Kidney (tissue), 14 donors: Measurements from ENCODE around the gene ZBP1. TPM values are rescaled to one million over a fixed set of nuclear protein-coding genes. Genes with fewer than 3 reads are reported as not detected.

Experiments
- DNase-seq, 5 donors: peaks; one replicate each; pipeline ENCODE4 v3.0.0-alpha.2; 2013 to 2020
- FAIRE-seq: peaks from 2 replicates; lab custom pipeline; 2012; peaks lifted over from hg19 to GRCh38; lab: Jason Lieb, UNC
- H3K27ac ChIP-seq, 2 donors: one replicate each; pipeline ENCODE4 v1.7.0; 2013; ENCODE audit warnings: low read depth in 2 of 2, low read length in 2 of 2, inconsistent platforms in 1 of 2
- H3K27me3 ChIP-seq: one replicate; pipeline ENCODE4 v1.7.1; 2013; ENCODE audit warnings: low read length, inconsistent platforms; ENCODE audit not compliant: control insufficient read depth, insufficient read depth
- H3K36me3 ChIP-seq, 3 donors: one replicate each; pipeline versions ENCODE4 v1.7.0 to v1.7.1; 2013; ENCODE audit warnings: low read length in 3 of 3, control low read depth in 1 of 3, inconsistent platforms in 1 of 3; ENCODE audit not compliant: insufficient read depth in 3 of 3, control insufficient read depth in 2 of 3
- H3K4me1 ChIP-seq, 3 donors: one replicate each; pipeline versions ENCODE4 v1.7.0 to v1.7.1; 2013; ENCODE audit warnings: low read length in 3 of 3, inconsistent platforms in 1 of 3, low read depth in 1 of 3; ENCODE audit not compliant: control insufficient read depth in 2 of 3, insufficient read depth in 2 of 3
- H3K4me3 ChIP-seq, 3 donors: one replicate each; pipeline versions ENCODE4 v1.7.0 to v1.8.1; 2013; ENCODE audit warnings: low read length in 3 of 3, control low read depth in 1 of 3, inconsistent platforms in 1 of 3
- H3K9ac ChIP-seq, 3 donors: one replicate each; pipeline versions ENCODE4 v1.7.0 to v1.7.1; 2013; ENCODE audit warnings: low read length in 3 of 3, control low read depth in 1 of 3, inconsistent platforms in 1 of 3
- H3K9me3 ChIP-seq, 3 donors: one replicate each; pipeline versions ENCODE4 v1.7.0 to v1.7.1; 2013; ENCODE audit warnings: low read length in 3 of 3, control low read depth in 1 of 3, inconsistent platforms in 1 of 3; ENCODE audit not compliant: control insufficient read depth in 2 of 3, insufficient read depth in 1 of 3
- CTCF ChIP-seq: IDR thresholded peaks from 3 replicates; pipeline ENCODE4 v1.5.1; 2012; ENCODE audit warnings: mild to moderate bottlenecking, moderate library complexity, borderline replicate concordance; ENCODE audit not compliant: insufficient read depth; ENCODE audit errors: extremely low read depth
- intact Hi-C: fragments of 100-400 bp; cut with DNase I; formaldehyde crosslinking; loops from one replicate; pipeline ENCODE4 v1.11.1; 2022
- polyA plus RNA-seq: library from polyadenylated mRNA; stranded (reverse); fragments of 350-450 nt; fragmentation: Illumina TruSeq; extraction: RNeasy Lipid Tissue Mini Kit (QIAGEN cat#74804); gene quantifications from one replicate; pipeline ENCODE4 v1.2.3, GENCODE V29; 2014; ENCODE audit warnings: low read depth, low replicate concordance; ENCODE audit not compliant: insufficient read depth
- total RNA-seq: library from RNA; stranded (reverse); fragmentation: NEBNext Ultra II Directional; extraction: Animal tissue kit (Norgen Biotek cat#: 25700); gene quantifications from one replicate; pipeline ENCODE4 v1.2.1, GENCODE V29; 2021
- donor health status: control.
- donor health status: control.
- donor health status: control.
- donor health status: control.
- donor health status: control.
- donor health status: DM: yes; HTN: yes; CAD: no.
- donor health status: Normal renal cell carcinoma (clear cell type).

Gene ZBP1
- total and polyA plus RNA-seq, 2 donors from 2014 or later, result 3.7 TPM; not detected in 1

- Histone ChIP-seq H3K36me3 (no peaks in the 10 kb centered on the region), H3K9ac (no peak overlapping the region), H3K4me3 (no peak overlapping the region), H3K9me3 (peaks cover 0 to 1% (median 0%) of the 10 kb centered on the region in 3 donors), H3K27ac (peak overlapping the region; percentile 32 to 43), H3K4me1 (peaks cover 3 to 15% (median 10%) of the 10 kb centered on the region in 3 donors), H3K27me3 (no peaks in the 10 kb centered on the region)
- intact Hi-C loops, result no loop called here
- peak in 1 of 5 donors; percentile 37 for DNase-seq
- FAIRE-seq, result no peak
- no peak for TF ChIP-seq CTCF
Measured at GRCh38 chr20:57661746-57662455, 41.7 kb upstream of the ZBP1 start.

GRCh38 chr20:57660922-57661745 is 40.9 kb upstream of the ZBP1 start:
- H3K36me3 ChIP-seq, result no peaks in the 10 kb centered on the region
- no peak for TF ChIP-seq CTCF
- peaks cover 0 to 1% (median 0%) of the 10 kb centered on the region in 3 donors for H3K9me3 ChIP-seq
- H3K27ac ChIP-seq, result peak overlapping the region; percentile 43 to 51
- intact Hi-C loops, result no loop called here
- H3K9ac ChIP-seq, result no peak overlapping the region
- peaks cover 3 to 15% (median 10%) of the 10 kb centered on the region in 3 donors for H3K4me1 ChIP-seq
- H3K4me3 ChIP-seq, result peak overlapping the region in 1 of 3 donors; percentile 37
- DNase-seq (peak in 4 of 5 donors; percentile 17 to 84 (median 52)), FAIRE-seq (no peak)
- no peaks in the 10 kb centered on the region for H3K27me3 ChIP-seq

GRCh38 chr20:57660181-57660921 is 40.1 kb upstream of the ZBP1 start:
- DNase-seq, result peak in 2 of 5 donors; percentile 5 to 20
- H3K4me3 ChIP-seq, result peak overlapping the region in 1 of 3 donors; percentile 37
- intact Hi-C loops, result no loop called here
- H3K9me3 ChIP-seq, result peaks cover 0 to 1% (median 0%) of the 10 kb centered on the region in 3 donors
- no peak overlapping the region for H3K27ac ChIP-seq
- no peak overlapping the region for H3K9ac ChIP-seq
- TF ChIP-seq CTCF, result no peak
- H3K4me1 ChIP-seq, result peaks cover 3 to 15% (median 10%) of the 10 kb centered on the region in 3 donors
- no peak for FAIRE-seq
- no peaks in the 10 kb centered on the region for H3K36me3 ChIP-seq
- no peaks in the 10 kb centered on the region for H3K27me3 ChIP-seq
